ENCODE data around the gene AADAT. TPM values are rescaled to one million over a fixed set of nuclear protein-coding genes. Genes with fewer than 3 reads are reported as not detected.

The AADAT gene
- total RNA-seq, 1 donor from 2014 or later = 1.6 TPM

Other genes with a start within 250 kb of the AADAT start
- gene MFAP3L, start 63.6 kb downstream of the AADAT start, total RNA-seq = 3.6 TPM